MCF 10A (cell line): Measurements from ENCODE around the gene OPRPN. TPM values are rescaled to one million over a fixed set of nuclear protein-coding genes. Genes with fewer than 3 reads are reported as not detected.

ENCODE experiments used
- BruUV-seq: library from RNA; stranded (reverse); fragments of 400-500 nt; replicated peaks from 2 replicates; lab custom pipeline; 2021; lab: Mats Ljungman, UMichigan
- CTCF ChIA-PET: fragments of 300-600 bp; sonication (Branson Sonifier 250); formaldehyde crosslinking; extraction: SDS; loops from one replicate; lab custom pipeline; 2021; ENCODE audit warnings: antibody characterized with exemption, inconsistent platforms; lab: Yijun Ruan, JAX
- POLR2A ChIA-PET: fragments of 300-600, 350-650 bp; sonication (Branson Sonifier 250); formaldehyde crosslinking; extraction: SDS; loops from one replicate; lab custom pipeline; 2020; ENCODE audit warnings: antibody characterized with exemption, inconsistent platforms; lab: Yijun Ruan, JAX
- DNase-seq: peaks from one replicate; pipeline ENCODE4 v3.0.0-alpha.2; 2018; ENCODE audit not compliant: unreplicated experiment
- H3K27ac Mint-ChIP-seq: one replicate; pipeline ENCODE4 v1.8.0; 2022; ENCODE audit warnings: mild to moderate bottlenecking, low read depth, mixed read lengths; ENCODE audit not compliant: unreplicated experiment
- H3K27me3 Mint-ChIP-seq: one replicate; pipeline ENCODE4 v1.8.0; 2022; ENCODE audit warnings: mixed read lengths; ENCODE audit not compliant: insufficient read depth, unreplicated experiment
- H3K36me3 Mint-ChIP-seq: one replicate; pipeline ENCODE4 v1.8.0; 2022; ENCODE audit warnings: mild to moderate bottlenecking, moderate library complexity, mixed read lengths; ENCODE audit not compliant: insufficient read depth, unreplicated experiment
- H3K4me1 Mint-ChIP-seq: one replicate; pipeline ENCODE4 v1.8.0; 2022; ENCODE audit warnings: mixed read lengths; ENCODE audit not compliant: insufficient read depth, unreplicated experiment
- H3K4me3 Mint-ChIP-seq: one replicate; pipeline ENCODE4 v1.8.0; 2022; ENCODE audit warnings: mild to moderate bottlenecking, moderate library complexity, mixed read lengths; ENCODE audit not compliant: unreplicated experiment
- H3K9me3 Mint-ChIP-seq: one replicate; pipeline ENCODE4 v1.8.0; 2022; ENCODE audit warnings: mixed read lengths; ENCODE audit not compliant: unreplicated experiment
- CTCF ChIP-seq: fragments of 200-600 bp; IDR thresholded peaks from one replicate; pipeline ENCODE4 v1.8.0; 2022; ENCODE audit warnings: antibody characterized with exemption, mild to moderate bottlenecking; ENCODE audit not compliant: unreplicated experiment
- intact Hi-C: fragments of 100-400 bp; cut with micrococcal nuclease; formaldehyde crosslinking; loops from 2 replicates; pipeline ENCODE4 v1.14.1; 2022
- total RNA-seq: library from RNA; stranded (reverse); gene quantifications from 2 replicates; pipeline ENCODE4 v1.2.3, GENCODE V29; 2022

Gene OPRPN
- total RNA-seq, 1 experiment from 2014 or later = not detected

GRCh38 chr4:70449220-70449619, 51.5 kb downstream of the OPRPN start:
- H3K27ac Mint-ChIP-seq = no peak overlapping the region
- ChIA-PET CTCF (no interaction called here), POLR2A (no interaction called here)
- H3K27me3 Mint-ChIP-seq = no peaks in the 10 kb centered on the region
- no peak for TF ChIP-seq CTCF
- H3K9me3 Mint-ChIP-seq = peaks cover 14% of the 10 kb centered on the region
- no peaks in the 10 kb centered on the region for H3K36me3 Mint-ChIP-seq
- no peak for DNase-seq
- intact Hi-C loops = no loop called here
- H3K4me1 Mint-ChIP-seq = no peaks in the 10 kb centered on the region
- no TSS peak for BruUV-seq
- no peak overlapping the region for H3K4me3 Mint-ChIP-seq

GRCh38 chr4:70452946-70453345, 55.2 kb downstream of the OPRPN start:
- no peak for DNase-seq
- H3K4me3 Mint-ChIP-seq = no peak overlapping the region
- H3K27ac Mint-ChIP-seq = no peak overlapping the region
- H3K36me3 Mint-ChIP-seq = no peaks in the 10 kb centered on the region
- TF ChIP-seq CTCF = no peak
- ChIA-PET POLR2A (interaction anchor here (1.0 kb wide), 1 partner anchor 25 kb away, joined by 3 read pairs; no protein-coding TSS in a partner anchor), CTCF (no interaction called here)
- intact Hi-C loops = no loop called here
- peaks cover 14% of the 10 kb centered on the region for H3K9me3 Mint-ChIP-seq
- H3K4me1 Mint-ChIP-seq = no peaks in the 10 kb centered on the region
- no peaks in the 10 kb centered on the region for H3K27me3 Mint-ChIP-seq
- BruUV-seq = no TSS peak

Other genes with a start within 250 kb of the OPRPN start
- gene PRR27, start 243.7 kb upstream of the OPRPN start, total RNA-seq = not detected in 2 replicates
- gene ODAM, start 202.2 kb upstream of the OPRPN start, total RNA-seq = not detected in 2 replicates
- not detected in 2 replicates for gene FDCSP, start 171.8 kb upstream of the OPRPN start, total RNA-seq
- gene CSN3, start 155.3 kb upstream of the OPRPN start, total RNA-seq = not detected in 2 replicates
- gene CABS1, start 63.0 kb upstream of the OPRPN start, total RNA-seq = not detected in 2 replicates
- gene SMR3A, start 37.2 kb upstream of the OPRPN start, total RNA-seq = not detected in 2 replicates
- not detected in 2 replicates for gene SMR3B, start 14.8 kb upstream of the OPRPN start, total RNA-seq
- not detected in 2 replicates for gene MUC7, start 74.3 kb downstream of the OPRPN start, total RNA-seq
- not detected in 2 replicates for gene AMTN, start 120.6 kb downstream of the OPRPN start, total RNA-seq
- gene AMBN, start 194.3 kb downstream of the OPRPN start, total RNA-seq = not detected in 2 replicates
- not detected in 2 replicates for gene ENAM, start 230.8 kb downstream of the OPRPN start, total RNA-seq